HS-27A (cell line): ENCODE results near the gene CCDC160.
"Not testable (repeated sequence)": the region's sequence is repeated elsewhere in the genome, so short reads cannot be mapped to it uniquely, and the experiment has no call there.

Experiments used
- DNase-seq: peaks from one replicate; pipeline ENCODE4 v3.0.0-alpha.2; 2012; ENCODE audit warnings: low read depth, missing footprints

CCDC160 gene

DNA sequence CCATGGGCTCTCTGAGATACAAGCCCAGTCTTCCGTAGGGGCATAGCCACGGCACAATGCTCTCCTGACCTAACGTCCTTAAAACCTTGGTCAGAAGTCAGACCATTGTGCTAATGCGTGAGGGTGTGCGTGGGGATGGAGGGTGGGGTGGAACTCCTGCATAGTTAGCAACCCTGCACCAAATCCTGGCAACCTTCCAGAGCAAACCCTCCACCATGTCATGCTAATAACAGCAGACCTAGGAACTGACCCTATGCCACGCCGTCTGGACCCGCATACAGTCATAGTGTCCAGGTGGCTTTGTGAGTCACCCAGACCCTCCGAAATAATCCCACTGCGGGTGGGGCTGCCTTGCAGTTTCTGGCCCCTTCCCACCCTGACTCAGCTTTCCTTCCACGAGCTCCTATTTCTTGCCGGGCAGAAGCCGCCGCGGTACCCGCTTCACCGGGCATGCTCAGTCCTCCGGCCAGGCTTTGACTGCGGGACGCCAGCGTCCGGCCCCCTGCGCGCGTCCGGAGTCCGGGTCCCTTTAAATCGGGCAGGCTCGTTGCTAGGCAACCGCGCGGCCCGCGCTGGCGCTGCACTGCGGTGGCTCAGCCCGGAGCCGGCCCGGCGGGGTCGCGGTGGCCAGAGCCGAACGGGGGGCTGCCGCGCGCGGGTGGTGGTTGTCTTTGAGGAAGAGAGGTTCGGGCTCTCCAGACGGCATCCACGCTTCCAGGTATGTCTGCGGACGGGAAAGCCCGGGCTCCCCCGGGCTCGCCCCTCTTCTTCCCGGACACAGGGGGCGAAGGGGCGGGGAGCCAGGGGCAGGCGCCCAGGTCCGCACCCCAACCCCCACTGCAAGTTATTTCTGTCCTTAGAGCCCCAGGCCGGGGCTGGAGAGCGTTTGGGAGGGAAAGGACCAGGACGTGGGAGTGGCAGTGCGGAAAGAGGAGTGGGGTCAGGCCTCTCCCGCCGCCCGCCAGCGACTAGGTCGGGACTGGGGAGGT, at the start of gene CCDC160:
CCDC160 (plus strand) TSS at position 557 of the 989 bp plus-strand sequence. CDS start 7,619 bp downstream, outside the sequence.
- DNase-seq = no peak

DNA sequence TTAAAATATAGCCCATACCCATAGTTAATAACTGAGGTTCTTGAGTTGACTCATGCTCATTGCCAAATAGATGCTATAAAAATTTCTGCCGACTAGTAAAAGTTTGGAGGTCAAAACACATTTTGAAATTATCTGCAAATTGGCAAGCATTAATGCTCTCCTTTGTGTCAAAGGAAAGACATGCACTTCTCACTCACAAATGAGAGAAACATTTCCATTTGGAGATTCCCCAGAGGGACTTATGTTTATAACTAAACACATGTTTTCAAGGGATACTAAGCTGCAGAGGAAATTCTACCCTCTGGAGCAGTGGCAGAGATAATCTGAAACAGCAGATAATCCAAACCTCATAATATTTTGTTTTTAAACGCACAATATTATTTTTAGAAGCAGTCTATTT, 45.7 kb upstream of the CCDC160 start:
- DNase-seq = no peak

DNA sequence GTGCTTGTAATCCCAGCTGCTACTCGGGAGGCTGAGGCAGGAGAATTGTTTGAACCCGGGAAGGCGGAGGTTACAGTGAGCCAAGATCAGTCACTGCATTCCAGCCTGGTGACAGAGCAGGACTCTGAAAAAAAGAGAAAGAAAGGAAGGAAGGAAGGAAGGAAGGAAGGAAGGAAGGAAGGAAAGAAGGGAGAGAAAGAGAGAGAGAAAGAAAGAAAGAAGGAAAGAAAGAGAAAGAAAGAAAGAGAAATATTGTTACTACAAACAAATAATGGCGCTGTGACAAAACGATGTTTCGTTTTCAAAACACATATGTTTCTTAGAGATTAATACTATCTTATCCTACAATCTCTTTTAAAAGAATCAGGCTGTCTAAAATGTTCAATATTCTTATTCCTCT, 42.1 kb upstream of the CCDC160 start:
- no peak for DNase-seq

DNA sequence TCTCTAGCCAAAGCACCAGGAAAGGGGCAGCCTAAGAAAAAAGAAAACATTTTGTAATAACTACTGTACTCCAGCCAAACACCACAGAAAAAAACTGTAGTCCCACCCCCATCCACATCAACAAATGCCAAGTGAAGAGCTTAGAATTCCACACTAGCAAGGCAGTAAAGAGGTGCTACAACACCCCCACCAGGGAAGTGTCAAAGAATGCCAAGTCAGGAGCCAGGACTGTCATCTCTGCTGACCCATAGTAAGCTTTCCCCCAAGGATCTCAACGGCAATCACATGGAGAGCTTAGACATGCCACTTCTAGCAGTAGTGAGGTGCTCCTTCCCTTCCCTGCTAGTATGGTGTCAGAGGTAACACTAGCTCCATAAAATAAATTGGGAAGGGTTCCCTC, 34.4 kb upstream of the CCDC160 start:
- DNase-seq = no peak

DNA sequence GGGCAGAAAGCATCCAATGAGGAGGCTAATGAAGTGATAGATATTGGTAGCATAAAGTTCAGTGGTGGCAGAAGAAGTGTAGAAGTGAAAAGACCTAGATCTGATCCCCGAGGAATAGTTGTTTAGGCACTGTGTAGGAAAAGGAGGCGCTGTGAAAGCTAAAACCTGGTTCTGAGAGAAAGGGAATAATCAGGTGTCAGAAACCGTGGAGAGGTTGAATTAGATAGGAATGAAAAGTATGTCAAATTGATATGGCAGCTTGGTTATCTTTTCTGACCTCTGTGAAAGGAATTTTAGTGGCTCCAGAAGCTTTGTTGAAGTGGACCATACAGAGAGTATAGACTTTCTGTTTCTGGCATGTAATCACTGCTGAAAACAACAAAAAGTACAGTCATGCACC, 30.8 kb upstream of the CCDC160 start:
- no peak for DNase-seq

DNA sequence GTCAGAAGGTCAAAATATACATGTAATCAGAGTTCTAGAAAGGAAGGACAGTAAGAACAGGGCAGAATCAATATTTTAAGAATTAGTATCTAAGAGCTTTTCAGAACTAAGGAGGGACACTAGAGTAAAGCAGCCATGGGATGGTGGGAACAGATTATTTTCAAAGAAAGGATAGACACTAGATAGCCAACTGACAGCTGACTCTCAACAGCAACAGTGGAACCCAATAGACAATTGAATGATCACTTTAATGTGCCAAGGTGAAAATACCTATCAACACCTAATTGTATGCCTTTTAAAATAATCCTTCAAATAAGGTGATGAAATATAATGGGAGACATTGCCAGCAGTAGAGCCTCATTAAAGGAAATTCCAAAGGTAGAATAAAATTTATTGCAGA, 26.5 kb upstream of the CCDC160 start:
- no peak for DNase-seq

DNA sequence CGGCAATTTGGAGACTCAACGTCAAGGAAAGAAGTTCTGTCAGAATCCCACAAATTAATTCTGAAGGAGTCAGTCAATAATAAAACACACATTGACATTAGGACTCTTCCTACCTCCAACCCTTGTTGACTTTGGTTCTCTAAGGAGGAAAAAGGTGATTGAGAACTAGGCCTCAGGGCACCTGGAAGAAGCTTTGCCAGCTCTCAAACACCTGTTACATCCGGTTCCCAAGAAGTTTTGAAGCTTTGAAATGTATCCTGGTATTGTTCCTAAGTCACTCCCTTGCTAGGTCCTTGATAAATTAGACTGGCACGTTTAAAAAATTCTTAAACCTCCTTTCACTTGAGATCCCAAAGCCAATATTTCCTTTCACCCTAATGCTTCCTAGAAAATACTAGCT, 1.7 kb upstream of the CCDC160 start:
- no peak for DNase-seq

DNA sequence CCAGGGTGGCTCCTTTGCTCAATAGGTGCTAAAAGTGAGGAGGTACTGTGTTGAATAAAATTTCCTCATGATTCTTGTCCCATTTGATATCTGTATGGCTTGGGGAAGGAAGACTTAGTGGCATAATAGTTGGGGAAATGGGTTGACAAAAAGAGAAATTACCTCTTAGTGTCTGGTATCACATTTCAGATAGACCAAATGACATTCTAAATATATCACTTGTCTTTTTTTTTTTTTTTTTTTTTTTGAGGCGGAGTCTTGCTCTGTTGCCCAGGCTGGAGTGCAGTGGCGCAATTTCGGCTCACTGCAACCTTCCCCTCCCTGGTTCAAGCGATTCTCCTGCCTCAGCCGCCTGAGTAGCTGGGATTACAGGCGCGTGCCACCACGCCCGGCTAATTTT, 1.2 kb downstream of the CCDC160 start:
- DNase-seq = not testable (repeated sequence)

DNA sequence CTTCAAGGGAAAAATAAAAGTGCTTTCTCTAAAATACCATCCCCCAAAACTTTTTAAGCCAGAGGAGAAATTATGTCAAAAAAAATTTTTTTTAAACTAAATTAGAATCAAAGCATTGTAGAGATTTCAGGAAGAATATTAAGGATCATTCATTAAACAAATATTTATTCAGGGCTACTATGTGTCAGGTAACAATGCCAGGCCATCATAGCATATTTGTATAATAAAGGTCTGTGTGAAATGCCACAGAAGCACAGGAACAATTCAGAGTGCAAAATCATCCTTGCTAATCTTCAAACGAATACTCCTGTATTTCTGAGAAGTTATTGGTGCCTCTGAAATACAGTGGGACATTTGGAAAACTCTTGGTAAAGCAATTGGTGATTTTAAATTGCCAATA, 2.0 kb downstream of the CCDC160 start:
- no peak for DNase-seq

DNA sequence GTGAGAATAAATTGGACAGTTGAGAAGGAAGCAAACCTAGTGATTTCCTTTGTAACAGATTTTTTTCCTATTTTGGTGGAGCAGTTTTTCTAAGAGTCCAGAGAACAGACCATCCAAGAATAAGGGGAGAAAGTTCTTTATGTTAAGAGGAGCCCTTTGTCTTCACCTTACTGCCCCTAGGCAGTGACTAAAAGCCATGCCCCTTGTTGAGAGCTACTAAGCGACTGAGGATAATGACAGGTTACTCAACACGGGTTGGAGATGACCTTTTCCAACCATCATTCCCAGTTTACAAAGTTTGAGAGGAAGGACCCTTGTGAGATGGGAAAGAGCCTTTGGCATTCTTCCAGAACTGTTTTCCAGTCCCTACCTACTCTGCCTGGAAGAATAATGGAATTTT, 3.2 kb downstream of the CCDC160 start:
- no peak for DNase-seq

DNA sequence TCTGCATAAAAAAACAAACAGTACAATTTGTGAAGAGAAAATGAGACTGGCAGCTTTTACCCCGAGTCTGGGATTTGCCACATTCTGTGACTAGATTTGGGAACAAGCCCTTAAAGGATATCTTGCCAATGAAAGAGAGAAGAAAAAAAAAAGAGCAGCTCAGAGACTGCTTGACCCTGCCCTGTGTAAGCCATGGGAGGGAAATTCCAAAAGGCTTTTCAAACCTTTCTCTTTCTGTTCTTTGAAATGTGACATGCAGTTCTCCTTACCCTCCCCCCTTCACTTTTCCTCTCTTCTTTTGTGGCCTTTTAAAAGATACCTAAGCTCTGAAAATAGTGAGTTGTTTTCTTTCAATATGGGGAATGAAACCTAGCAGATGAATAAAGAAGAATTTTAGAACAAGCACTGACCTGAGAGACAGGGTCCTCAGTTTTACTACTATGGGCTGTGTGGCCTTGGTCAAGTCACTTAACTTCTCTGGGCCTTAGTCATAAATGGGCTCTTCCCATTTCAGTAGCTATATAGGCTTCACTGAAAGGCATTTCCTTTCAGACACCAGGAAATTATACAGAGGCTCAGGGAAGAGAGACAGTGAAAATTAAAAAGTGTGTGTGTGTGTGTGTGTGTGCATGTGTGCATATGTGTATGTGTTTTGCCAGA, 5.1 kb downstream of the CCDC160 start:
- no peak for DNase-seq

DNA sequence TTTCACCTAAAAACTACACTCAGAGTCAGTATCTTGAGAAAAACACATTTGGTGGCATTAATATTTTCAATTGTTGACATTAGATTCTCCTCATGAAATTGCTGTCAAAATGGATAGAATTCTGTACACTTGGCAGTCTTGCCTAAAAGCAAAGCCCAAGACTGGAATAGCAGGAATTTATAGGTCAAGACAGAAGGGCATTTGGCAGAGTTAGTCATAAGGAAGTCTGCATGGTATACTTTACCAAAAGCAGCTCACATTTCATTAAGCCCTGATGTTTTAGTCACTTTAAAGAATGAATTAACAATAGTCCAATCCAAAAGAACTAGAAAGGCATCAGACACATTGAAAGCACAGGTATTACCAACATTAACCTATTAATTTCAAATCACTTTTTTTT, 7.1 kb downstream of the CCDC160 start:
- DNase-seq = no peak

DNA sequence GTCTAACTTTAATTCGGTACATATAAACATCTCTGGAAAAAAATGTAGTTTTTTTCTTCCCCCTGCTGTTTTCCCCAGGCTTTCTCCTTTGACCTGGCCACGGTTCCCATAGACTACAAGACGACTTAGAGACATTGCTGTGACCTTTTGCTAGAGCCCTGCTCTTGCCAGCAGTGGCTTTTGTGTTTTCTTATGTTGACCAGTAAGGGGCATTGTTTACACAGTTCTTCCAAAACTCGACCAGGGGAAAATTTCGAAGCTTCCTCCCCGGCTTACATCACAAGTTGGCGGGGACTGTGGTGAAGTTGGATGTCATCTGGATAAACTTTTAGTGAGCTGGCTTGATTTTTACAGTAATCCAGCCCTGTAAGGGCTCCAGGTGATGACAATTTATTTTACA, 9.3 kb downstream of the CCDC160 start:
- DNase-seq = no peak

DNA sequence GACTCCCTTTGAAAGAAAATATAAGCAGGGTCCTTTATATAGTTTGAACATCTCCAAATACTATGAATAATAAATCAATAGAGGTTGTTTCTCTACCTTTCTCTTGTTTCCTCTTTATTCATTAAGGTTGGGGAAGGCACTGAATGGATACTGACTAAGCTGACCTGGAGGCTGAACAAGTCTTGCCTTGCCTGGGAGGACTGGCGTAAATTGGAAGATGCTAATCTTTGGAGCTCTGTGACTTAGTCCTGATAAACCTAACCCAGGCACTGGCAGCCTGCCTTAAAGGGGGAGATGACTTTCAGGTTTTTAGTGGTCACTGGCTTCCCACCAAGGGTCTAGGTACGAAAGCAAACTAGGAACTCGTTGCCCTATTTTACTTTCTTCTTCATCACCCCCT, 10.5 kb downstream of the CCDC160 start:
- no peak for DNase-seq

DNA sequence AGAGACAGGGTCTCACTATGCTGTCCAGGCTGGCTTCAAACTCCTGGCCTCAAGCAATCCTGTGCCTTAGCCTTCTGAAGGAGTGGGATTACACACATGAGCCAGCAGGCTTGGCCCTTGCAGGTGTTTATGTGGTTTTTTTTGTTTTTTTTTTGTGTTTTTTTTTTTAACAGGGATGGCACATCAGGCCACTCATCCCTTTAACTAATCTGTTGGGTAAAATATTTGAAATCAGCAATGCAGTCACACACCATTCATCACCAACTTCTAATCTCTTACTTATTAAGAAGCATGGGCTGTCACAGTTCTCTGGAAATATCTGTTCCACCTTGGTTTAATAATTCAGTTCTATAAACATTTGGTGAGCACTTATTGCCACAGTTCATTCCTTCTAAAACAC, 12.3 kb downstream of the CCDC160 start:
- no peak for DNase-seq

DNA sequence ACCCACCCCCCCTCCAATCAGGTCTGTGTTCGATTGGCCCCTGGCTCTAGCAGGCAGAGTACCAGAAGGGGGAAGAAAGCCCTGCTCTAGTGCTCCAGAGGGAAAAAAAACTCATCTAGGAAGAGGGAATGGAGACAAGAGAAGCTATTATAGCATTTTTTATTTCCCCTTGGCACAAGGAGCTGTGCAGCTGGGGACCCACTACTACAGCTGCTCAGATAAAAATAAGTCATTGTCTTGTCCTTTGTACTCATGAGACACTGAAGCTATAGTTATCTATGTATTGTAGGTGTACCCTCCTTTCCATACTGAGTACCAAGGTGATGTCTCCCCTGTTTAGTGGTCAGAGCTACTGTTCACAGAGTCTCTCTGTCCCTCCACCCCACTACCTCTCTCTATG, 14.3 kb downstream of the CCDC160 start:
- no peak for DNase-seq

DNA sequence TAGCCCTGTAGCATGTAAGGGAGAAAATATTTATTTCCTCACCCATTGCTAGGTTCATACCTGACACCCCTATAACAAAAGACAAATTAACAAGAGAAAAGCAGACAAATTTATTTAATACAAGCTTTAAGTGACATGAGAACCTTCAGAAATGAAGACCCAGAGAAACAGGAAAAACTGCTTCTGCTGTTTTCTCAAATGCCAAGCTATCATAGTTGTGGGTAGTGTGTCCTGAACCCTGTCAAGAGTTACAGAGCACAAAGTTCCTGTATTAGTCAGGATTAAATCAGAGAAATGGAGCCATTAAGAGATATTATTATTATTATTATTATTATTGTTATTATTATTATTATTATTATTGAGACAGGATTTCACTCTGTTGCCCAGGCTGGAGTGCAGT, 17.5 kb downstream of the CCDC160 start:
- no peak for DNase-seq

DNA sequence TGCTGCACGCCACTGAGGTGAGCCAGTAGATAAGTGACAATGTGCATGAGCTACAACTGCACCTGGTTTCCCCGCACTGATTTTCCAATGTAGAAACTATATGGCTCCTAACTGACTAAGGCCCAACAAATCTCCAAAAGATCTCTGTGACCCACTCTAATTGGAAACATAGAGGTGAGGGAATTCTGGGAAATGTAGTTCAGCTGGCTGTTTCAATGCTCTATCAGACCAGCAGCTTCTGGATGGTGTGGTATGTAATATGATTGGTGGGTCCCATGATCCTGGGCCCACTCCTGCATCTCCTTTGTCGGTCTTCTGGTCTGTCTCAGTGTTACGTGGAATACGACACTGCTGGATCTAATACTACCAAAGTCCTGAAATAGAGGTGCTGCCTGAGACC, 18.6 kb downstream of the CCDC160 start:
- no peak for DNase-seq

DNA sequence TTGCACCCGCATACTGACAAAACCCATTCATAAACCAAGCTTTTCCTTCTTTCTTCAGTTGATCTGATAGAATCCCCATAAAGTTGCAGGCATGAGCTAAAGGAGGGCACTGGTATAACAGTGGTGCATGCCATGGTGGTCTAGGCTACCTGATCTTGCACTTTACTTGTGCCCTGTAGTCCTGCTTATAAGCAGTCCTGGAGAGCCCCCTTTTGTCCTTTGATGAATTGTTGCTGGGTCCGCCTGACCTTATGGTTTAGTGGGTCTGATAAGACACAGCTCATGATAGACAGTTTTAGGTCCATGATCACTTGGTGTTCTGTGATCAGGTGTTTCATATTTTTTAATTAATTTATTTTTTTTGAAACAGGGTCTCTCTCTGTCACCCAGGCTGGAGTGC, 19.7 kb downstream of the CCDC160 start:
- DNase-seq = no peak

DNA sequence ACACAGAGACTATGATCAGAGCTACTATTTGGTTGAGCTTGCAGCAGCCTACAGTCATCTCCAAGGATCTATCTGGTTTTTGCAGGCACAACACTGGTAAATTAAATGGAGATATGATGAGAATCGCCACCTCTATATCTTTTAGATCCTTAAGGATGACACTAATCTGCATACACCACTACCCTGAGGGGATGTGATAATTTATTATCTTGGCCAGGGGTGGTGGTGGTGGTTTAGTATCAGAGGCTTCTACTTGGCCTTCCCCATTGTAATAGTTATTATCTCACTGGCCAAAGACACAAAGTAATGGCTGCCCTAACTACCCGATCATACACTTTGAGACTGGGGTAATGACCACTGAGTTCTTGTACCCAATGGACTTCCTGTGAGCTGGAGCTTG, 21.2 kb downstream of the CCDC160 start:
- no peak for DNase-seq

DNA sequence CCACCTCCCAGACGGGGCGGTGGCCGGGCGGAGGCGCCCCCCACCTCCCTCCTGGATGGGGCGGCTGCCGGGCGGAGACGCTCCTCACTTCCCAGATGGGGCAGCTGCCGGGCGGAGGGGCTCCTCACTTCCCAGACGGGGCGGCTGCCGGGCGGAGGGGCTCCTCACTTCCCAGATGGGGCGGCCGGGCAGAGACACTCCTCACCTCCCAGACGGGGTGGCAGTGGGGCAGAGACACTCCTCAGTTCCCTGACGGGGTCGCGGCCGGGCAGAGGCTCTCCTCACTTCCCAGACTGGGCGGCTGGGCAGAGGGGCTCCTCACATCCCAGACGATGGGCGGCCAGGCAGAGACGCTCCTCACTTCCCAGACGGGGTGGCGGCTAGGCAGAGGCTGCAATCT, 49.0 kb downstream of the CCDC160 start:
- not testable (repeated sequence) for DNase-seq

DNA sequence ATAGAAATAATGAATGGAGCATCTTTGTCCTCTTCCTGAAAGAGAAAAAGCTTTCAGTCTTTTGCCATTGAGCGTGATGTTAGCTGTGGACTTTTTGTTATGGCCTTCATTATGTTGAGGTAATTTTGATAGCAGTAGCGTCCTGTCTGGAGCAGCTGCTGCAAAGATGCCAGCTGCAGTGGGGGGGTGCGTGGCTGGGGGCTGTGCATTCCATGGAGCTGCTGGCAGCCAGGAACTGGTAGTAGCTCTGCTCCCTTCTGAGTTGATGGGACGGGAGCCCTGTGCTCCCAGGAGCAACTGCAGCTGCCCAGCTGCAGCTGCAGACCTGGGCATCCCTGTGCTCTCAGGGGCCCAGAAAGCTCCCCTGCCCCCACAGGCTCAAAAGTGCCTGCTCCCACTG, 50.4 kb downstream of the CCDC160 start:
- no peak for DNase-seq

DNA sequence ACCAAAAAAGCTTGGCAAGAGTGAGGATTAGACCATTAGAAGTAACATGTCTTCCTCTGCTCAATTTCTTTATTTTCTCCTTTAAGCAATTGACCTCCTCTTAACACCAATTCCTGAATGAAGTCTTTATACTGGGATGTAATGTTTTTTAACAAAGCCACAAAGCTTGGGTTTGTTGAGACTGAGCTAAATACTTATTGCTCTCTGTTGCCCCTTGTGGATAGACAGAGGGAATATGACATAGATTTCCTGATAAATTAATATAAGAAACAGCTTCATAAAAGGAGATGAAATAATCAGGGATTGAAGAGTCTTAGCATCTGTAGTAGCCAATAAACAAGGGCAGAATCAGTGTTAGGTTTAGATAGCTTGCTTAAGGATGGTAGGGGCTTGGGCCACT, 57.6 kb downstream of the CCDC160 start:
- DNase-seq = no peak
